ENCODE data around the gene UBE2M. TPM values are rescaled to one million over a fixed set of nuclear protein-coding genes. Genes with fewer than 3 reads are reported as not detected.

UBE2M gene
- total RNA-seq, 4 donors from 2014 or later = 18.4 to 38.2 (median 29.4) TPM

- no peaks in the 10 kb centered on the region for H3K27me3 ChIP-seq
- H3K36me3 ChIP-seq = peaks cover 0 to 42% (median 12%) of the 10 kb centered on the region in 3 donors
- 20 to 24% methylated on average over 62 to 65 of the region's 66 CpGs for WGBS, 2 donors
- peak overlapping the region; percentile 17 to 50 (median 36) for H3K4me3 ChIP-seq
- peaks cover 3 to 56% (median 18%) of the 10 kb centered on the region in 4 donors for H3K4me1 ChIP-seq
- no peak for TF ChIP-seq POLR2A (IDR thresholded peaks at IDR 0.05)
- TF ChIP-seq, protein P1, sequence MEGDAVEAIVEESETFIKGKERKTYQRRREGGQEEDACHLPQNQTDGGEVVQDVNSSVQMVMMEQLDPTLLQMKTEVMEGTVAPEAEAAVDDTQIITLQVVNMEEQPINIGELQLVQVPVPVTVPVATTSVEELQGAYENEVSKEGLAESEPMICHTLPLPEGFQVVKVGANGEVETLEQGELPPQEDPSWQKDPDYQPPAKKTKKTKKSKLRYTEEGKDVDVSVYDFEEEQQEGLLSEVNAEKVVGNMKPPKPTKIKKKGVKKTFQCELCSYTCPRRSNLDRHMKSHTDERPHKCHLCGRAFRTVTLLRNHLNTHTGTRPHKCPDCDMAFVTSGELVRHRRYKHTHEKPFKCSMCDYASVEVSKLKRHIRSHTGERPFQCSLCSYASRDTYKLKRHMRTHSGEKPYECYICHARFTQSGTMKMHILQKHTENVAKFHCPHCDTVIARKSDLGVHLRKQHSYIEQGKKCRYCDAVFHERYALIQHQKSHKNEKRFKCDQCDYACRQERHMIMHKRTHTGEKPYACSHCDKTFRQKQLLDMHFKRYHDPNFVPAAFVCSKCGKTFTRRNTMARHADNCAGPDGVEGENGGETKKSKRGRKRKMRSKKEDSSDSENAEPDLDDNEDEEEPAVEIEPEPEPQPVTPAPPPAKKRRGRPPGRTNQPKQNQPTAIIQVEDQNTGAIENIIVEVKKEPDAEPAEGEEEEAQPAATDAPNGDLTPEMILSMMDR (IDR thresholded peaks at IDR 0.05) = peak; percentile 81 to 96 (median 91)
- no peaks in the 10 kb centered on the region for H3K9me3 ChIP-seq
- peak; percentile 54 to 64 for DNase-seq (ENCODE audit: low spot score in 2 of 2)
- peak overlapping the region; percentile 8 to 74 (median 68) for H3K27ac ChIP-seq
These were observed 44.5 kb downstream of the UBE2M start for GRCh38 chr19:58513694-58514563.

- TF ChIP-seq EP300 (IDR thresholded peaks at IDR 0.05) (no peak), POLR2A (IDR thresholded peaks at IDR 0.05) (no peak)
- TF ChIP-seq, protein P1 (IDR thresholded peaks at IDR 0.05) = no peak
- no peak for DNase-seq (ENCODE audit: low spot score in 2 of 2)
- Histone ChIP-seq H3K9me3 (no peaks in the 10 kb centered on the region), H3K27ac (peak overlapping the region in 3 of 4 donors; percentile 62 to 74 (median 74)), H3K27me3 (no peaks in the 10 kb centered on the region), H3K36me3 (peaks cover 0 to 42% (median 12%) of the 10 kb centered on the region in 3 donors), H3K4me1 (peaks cover 3 to 49% (median 11%) of the 10 kb centered on the region in 4 donors), H3K4me3 (peak overlapping the region in 1 of 4 donors; percentile 46)
- 82 to 85% methylated on average over 10 of the region's 10 CpGs for WGBS, 2 donors
These were observed 45.2 kb downstream of the UBE2M start for GRCh38 chr19:58513213-58513693.

- no peak for DNase-seq (ENCODE audit: low spot score in 2 of 2)
These were observed 46.8 kb downstream of the UBE2M start, which contains the start of gene SLC27A5 for GRCh38 chr19:58511353-58512208. Gene SLC27A5 (minus strand): TSS chr19:58511992. CDS start chr19:58511955, 37 bp downstream.

GRCh38 chr19:58510084-58510862 lies 48.1 kb downstream of the UBE2M start:
- H3K27ac ChIP-seq = no peak overlapping the region
- peaks cover 0 to 3% (median 0%) of the 10 kb centered on the region in 4 donors for H3K9me3 ChIP-seq
- no peak for DNase-seq (ENCODE audit: low spot score in 2 of 2)
- H3K4me3 ChIP-seq = no peak overlapping the region
- WGBS, 2 donors = 56 to 59% methylated on average over 8 of the region's 8 CpGs
- no peak for TF ChIP-seq EP300 (IDR thresholded peaks at IDR 0.05)
- TF ChIP-seq POLR2A (IDR thresholded peaks at IDR 0.05) = no peak
- TF ChIP-seq, protein P1 (IDR thresholded peaks at IDR 0.05) = no peak
- H3K36me3 ChIP-seq = peaks cover 0 to 17% (median 0%) of the 10 kb centered on the region in 3 donors
- no peaks in the 10 kb centered on the region for H3K27me3 ChIP-seq
- H3K4me1 ChIP-seq = peaks cover 0 to 20% (median 3%) of the 10 kb centered on the region in 4 donors

More at GRCh38 chr19:58511353-58512208, 46.8 kb downstream of the UBE2M start, which contains the start of gene SLC27A5:
- Histone ChIP-seq H3K27me3 (no peaks in the 10 kb centered on the region), H3K27ac (no peak within 1 kb of the TSS), H3K4me3 (no peak within 1 kb of the TSS), H3K9me3 (peaks cover 0 to 3% (median 0%) of the 10 kb centered on the region in 4 donors), H3K4me1 (peaks cover 0 to 33% (median 3%) of the 10 kb centered on the region in 4 donors), H3K36me3 (peaks cover 0 to 30% (median 7%) of the 10 kb centered on the region in 3 donors)
- TF ChIP-seq, protein P1 (IDR thresholded peaks at IDR 0.05) = no peak
- TF ChIP-seq POLR2A (IDR thresholded peaks at IDR 0.05) = no peak
- TF ChIP-seq EP300 (IDR thresholded peaks at IDR 0.05) = no peak
- 68 to 85% methylated on average over 6 to 22 of the region's 25 CpGs for WGBS, 2 donors
